GM21526 (cell line): ENCODE measurements around the gene C6orf120.

Experiments used
- ATAC-seq: cut with Tn5 transposase; IDR thresholded peaks from one replicate; pipeline ENCODE4 v1.9.1; 2021; ENCODE audit warnings: moderate library complexity; ENCODE audit not compliant: unreplicated experiment, low FRiP score

The C6orf120 gene

DNA sequence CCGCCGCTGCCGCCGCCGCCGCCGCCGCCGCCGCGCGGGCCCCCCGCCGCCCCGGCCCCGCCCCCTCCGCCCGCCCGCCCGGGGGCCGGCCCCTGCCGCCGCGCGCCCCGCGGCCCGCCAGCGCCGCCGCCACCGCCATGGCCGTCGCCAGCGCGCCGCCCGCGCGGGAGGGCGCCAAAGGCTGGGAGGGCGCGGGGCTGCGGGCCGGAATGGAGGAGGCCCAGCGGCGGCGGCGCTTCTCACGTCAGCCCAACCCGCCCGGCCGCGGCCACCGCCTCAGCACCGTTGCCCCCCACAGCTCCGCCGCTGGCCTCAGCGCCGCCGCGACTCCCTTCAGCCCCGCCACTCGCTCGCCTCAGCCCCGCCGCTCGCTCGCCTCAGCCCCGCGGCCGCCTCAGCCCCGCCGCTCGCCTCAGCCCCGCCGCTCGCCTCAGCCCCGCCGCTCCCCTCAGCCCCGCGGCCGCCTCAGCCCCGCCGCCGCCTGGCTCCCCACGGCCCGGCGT is 22.1 kb downstream of the C6orf120 start:
- peak; percentile 34 for ATAC-seq

DNA sequence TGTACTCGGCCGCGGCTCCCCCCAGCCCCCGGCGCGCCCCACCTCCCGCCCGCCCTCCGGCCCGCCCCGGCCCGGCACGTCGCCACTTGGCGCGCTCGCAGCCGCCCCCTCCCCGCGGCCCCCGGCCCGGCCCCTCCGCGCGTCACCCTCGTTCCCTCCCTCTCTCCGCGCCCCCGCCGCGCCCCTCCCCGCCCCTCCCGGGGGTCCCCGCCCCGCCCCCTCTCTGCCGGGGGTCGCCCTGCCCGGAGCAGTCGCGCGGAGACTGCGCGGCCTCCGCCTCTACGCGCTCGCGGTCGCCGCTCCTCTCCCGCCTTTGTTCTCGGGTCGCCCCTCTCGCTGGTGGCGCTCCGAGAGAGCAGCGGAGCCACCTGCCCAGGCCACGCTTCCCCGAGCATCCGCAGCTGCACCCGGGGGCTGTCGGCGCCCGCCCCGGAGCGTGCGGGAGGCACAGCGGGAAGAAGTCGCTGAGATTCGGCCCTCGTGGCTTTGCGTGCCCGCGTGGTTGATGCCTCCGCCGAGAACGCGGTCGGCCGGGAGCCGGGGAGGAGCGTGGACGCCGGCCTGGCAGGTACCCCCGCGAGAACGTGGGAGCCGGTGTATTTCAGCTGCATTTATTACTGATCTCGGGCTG is 22.7 kb downstream of the C6orf120 start, which contains the start of gene PHF10:
TSS of gene PHF10 (minus strand) at position 7 of the 631 bp plus-strand sequence. CDS start 569 bp downstream, outside the sequence.
- peak; percentile 33 for ATAC-seq

DNA sequence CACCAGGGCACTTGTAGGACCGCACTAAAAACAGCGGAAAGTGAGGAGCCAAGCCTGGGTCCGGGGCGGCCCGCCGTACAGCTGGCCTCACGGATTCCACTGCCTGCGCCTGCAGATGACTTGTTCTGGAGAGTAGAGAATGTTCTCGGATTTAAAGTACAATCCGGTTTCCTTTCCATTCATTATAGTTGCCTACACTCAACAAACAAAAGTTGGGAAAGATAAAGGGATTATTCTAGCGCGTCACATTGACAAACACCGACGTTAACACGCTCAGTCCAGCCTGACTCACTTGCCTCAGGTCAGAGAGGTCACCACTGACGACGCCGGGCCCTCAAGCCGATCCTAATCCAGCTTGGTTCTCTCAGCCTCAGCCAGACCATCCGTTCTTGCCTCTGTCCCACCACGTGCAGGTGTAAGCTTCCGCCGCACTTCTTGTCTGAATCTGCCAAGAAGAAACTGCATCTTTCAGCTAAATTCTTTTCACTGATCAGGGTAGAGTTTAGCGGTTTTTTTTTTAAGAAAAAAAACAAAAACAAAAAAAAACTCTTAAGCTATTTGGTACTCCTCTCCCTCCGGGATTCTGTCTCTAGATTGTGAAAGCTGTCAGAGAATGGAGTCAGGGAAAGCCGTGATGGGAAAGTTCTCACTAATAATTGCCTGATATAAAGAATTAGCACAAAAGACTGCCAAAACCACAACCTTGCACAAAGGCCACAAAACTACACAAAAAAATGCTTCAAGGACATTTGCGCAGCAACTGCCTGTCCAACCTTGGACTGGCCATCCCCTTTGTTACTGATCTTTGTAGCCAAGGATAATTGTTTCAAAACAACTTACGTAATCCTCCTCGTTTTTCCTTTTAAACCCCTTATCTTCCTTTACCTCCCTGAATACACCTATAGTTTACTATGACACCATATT is 23.5 kb downstream of the C6orf120 start:
- no peak for ATAC-seq

DNA sequence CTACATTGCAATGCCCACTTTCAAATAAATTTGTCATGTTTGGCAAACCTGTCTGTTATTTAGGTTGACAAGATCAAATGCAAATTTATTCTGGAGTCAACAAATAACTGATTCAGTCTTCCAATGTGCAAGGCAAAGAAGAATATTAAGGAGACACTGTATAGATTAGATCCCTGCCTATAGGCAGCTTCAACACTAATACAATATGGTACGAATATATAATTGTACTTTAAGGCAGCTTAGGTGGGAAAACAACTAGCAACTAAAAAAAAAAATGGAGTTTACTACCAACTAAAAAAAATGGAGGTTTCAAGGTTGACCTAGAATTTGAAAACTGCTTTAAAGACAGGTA is 24.1 kb downstream of the C6orf120 start:
- ATAC-seq: no peak

DNA sequence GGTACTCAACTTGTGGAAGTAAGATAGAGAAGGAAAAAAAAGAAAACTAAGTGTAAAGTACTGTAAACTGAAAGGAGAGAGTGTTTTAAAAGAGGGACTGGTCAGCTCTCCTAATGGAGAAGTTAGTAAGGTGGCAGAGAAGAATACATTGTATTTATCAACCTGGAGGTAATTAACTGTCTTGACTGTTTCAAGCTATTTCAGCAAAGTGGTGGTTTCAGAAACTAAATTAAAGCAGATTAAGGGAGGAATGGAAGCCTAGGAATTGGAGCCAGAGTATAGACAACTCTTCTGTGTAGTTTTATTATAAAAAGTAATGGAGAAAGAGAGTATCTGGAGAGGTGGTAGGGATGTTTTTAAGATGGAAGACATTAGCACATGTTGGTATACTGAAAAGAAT is 25.0 kb downstream of the C6orf120 start:
- no peak for ATAC-seq

DNA sequence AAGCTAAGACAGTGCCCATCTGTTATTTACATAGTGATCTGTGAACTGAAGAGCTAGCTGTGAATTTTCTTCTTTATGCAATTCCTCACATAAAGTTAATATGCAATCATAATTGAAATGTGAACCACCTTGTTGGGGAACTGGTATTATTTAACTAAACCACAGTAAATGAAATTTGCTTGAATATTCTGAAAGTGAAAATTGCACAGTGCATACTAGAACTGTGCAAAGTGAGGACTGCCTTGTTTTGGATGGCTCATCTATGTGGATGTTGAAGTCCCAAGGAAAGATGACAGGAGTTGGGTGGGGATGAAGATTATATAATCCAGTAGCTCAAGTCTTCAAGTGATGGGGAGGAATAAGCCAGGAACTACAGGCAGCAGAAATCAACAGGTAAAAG is 28.0 kb downstream of the C6orf120 start:
- no peak for ATAC-seq

DNA sequence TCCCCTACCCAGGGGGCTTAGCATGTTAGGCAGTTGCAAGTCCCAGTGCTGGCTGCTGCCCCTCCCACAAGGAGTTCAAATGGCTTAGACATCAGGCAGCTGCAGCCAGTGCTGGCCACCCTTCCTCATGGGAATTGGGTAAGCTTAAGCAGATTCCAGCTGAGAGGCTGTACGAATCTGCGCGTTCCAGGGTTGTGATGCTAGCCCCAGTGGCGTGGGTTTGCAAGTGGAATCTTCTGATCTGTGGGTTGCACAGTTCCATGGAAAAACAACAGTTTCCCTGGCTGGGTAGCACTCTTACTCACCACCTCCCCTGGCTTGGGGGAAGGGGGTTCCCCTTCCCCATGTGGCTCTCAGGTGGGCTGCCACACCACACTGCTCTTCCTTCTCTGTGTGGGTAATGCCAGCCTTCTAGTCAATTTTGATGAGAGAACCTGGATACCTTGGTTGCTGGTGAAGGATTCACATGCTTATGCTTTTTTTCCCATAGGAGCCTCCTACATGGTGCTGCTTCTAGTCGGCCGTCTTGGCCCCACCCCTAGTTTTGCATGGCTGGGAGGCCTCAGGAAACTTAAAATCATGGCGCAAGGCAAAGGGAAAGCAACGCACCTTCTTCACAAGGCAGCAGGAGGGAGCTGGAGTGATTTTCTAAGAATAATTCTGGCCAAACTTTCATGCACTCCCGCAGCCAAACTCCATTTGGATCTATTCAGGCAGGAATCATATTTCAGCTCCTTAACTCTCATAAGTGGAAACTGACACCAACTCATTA is 36.5 kb downstream of the C6orf120 start:
- ATAC-seq: no peak

DNA sequence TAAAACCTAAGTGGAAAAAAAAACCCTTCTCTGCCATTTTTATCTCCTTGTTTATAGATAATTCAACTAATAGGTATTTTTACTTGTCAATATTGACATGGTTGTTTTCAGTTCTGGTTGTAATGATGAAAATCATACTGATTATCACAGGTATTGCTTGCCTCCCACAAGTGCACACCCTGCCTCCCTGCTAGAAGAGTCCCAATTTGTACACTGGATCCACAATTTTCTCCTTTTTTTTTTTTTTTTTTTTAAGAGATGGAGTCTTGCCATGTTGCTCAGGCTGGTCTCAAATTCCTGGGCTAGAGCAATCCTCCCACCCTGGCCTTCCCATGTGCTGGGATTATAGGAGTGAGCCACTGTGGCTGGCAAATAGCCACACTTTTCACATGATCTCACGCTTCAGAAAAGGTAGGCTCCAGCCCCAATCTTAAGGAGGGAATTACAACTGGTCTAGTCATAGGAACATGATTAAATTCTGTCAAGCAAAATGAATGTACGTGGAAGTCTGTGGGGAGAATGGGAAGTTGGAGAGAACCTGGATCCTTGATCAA is 37.1 kb downstream of the C6orf120 start:
- no peak for ATAC-seq

DNA sequence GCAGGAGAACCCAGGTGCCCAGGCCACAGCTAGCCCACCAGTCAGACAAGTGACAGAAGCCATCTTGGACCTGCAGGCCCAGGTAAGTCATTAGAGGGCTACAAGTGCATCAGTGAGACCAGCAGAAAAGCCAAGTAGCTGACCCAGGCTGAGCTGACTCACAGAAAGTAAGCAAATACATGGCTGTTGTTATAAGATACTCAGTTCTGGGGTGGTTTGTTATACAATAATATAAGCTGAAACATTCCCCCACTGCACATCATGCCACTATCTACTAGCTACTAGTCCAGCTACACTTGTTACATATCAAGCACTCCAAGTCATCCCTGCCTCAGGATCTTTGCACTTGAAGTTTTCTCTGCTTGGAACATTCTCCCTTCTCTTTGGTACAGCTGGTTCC is 39.4 kb downstream of the C6orf120 start:
- ATAC-seq: no peak

DNA sequence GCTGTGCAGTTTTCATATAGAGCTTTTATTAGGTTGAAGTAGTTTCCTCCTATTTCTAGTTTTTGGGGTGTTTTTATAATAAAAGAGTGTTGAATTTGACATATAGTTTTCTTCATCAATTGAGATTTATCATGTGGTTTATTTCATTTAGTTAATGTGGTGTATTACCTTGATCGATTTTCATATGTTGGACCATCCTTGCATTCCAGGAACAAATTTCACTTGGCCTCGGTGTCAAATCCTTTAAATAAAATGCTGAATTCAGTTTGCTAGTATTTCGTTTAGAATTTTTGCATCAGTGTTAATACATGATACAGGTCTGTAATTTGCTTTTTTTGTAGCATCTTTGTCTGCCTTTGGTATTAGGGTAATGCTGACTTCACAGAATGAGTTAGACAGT is 43.5 kb downstream of the C6orf120 start:
- no peak for ATAC-seq

DNA sequence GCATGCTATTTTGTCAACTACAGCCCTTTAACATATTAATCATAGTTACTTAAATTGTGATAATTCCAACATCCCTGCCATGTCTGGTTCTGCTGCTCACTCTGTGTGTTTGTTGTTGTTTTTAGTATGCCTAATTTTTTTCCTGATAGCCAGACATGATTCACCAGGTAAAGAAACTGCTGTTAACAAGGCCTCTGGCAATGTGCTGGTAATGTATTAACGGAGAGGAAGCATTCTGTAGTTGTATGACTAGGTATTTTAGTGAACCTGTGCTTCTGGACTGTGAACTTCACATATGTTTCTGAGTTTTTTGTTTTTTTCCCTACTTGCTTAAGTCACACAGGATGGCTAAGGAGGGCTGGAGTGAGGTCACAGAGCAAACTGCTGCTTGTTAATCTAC is 44.6 kb downstream of the C6orf120 start:
- no peak for ATAC-seq

DNA sequence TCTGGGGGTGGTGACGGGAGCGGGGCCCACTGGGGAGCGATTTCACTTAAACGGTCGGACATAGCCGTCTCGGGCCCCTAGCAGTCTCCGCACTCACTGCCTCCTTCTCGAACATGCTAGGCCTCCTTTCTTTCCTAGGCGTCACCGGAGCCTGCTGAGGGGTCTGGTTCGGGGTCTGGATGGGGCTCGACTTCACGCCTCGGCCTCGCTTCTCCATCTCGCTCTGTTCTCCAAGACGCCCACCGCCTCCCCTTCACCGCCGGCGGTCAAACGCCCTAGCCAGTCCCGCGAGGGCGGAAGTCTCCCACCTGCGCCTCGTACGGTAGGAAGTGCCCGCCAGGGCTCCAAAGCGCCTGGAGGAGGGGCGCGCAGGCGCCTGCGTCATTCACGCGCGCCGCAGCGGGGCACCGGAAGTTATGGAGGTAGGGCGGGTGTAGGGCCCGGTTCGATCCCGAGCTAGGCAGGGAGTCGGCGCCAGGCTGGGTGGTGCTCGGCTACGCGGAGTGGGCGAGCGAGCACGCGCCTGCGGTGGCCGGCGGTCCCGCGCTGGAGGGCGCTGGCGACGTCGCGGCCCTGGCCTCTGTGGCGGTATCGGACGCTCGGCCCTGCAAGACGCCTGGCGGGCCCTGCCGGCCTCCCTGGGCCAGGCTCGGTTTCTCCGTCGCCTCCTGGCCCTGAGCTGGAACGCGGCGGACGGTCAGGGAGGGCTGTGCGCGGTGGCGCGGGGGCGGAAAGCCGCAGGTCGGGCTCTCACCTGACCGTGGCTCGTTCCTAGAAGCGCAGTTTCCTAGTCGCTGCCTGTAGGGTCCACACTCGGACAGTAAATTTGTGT is 49.5 kb downstream of the C6orf120 start, which contains the start of the genes DYNLT2 and ERMARD:
TSS of gene DYNLT2 (minus strand) at position 331 of the 832 bp plus-strand sequence. CDS start at position 217, 114 bp downstream.
TSS of gene ERMARD (plus strand) at position 381 of the 832 bp plus-strand sequence. CDS start at position 417, 36 bp downstream.
- peak; percentile 95 for ATAC-seq

DNA sequence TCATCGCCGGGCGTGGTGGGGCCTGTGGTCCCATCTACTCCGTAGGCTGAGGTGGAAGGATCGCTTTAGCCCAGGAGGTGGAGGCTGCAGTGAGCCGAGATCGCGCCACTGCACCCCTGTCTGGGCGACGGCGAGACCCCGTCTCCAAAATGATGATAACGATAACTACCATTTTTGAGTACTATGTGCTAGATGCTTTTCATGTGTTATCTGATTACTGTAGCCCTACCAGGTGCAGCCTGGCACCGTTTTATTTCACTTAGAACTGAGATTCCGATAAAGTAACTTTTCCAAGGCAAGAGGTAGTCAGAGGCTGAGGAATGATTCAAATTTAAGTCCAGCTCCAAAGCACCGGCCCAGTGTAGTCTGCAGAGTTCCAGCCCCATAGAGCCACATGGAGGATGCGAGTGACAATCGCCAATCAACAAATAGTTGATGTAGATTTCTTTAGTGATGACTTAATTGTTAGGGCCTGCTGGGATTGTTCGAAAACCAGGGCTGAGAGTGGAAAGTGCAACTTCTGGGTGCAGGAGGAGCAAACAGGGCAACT is 50.2 kb downstream of the C6orf120 start:
- ATAC-seq: no peak
